ENCODE results near the gene CEP350. TPM values are rescaled to one million over a fixed set of nuclear protein-coding genes. Genes with fewer than 3 reads are reported as not detected.

The CEP350 gene
- total RNA-seq, 1 experiment from 2014 or later, result 17.1 TPM

DNA sequence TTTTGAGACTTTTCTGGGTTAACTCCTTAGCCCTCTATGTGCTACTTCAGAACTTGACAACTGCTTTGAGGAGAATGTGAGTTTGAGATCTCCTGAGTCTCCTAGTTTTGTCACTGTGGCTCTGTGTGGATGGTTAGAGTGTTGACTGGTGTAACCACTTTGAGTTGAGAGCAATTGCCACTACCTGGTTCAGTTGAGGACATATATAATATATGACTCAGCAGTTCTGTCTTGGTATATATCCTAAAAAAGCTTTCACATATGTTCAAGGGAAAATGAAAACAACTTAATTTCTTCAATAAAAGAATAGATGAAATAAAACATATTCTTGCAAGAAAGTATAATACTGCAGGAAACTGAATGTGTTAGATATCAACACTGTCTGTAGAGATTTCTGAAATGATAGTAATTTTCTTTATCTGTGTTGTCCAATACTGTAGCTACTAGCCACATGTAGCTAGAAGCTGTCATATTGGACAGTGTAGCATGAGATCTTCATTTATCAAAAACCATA, 103.3 kb downstream of the CEP350 start:
- H3K4me3 ChIP-seq (ENCODE audit: low read length), result no peak overlapping the region
- H3K9me2 ChIP-seq (replicated peaks; ENCODE audit: low read length), result no peaks in the 10 kb centered on the region
- H2AFZ ChIP-seq (ENCODE audit: low read length), result no peak overlapping the region
- H3K4me1 ChIP-seq (ENCODE audit: insufficient read depth, low read length), result no peaks in the 10 kb centered on the region
- no peaks in the 10 kb centered on the region for H4K20me1 ChIP-seq (ENCODE audit: low read length)
- H3K27ac ChIP-seq (ENCODE audit: low read length), result no peak overlapping the region
- DNase-seq, result no peak
- no TSS peak for BruUV-seq (replicated peaks)
- ChIA-PET POLR2A (ENCODE audit: unreplicated experiment) (no interaction called here), CTCF (no interaction called here)
- peaks cover under 1% of the 10 kb centered on the region; the same call in 1 of the 2 replicates for H3K36me3 ChIP-seq (ENCODE audit: low read depth, low read length)
- no peaks in the 10 kb centered on the region for H3F3A ChIP-seq (ENCODE audit: low read length, unreplicated experiment)
- H3K9ac ChIP-seq (ENCODE audit: low read length), result no peak overlapping the region
- intact Hi-C loops (cut with micrococcal nuclease), result no loop called here
- H3K79me2 ChIP-seq (ENCODE audit: low read length), result no peaks in the 10 kb centered on the region
- H3K27me3 ChIP-seq (ENCODE audit: low read length), result no peaks in the 10 kb centered on the region
- H3K4me2 ChIP-seq (ENCODE audit: low read length), result no peak overlapping the region
- TF ChIP-seq EZH2phosphoT487 (IDR thresholded peaks at IDR 0.05; ENCODE audit: borderline replicate concordance, low read length) (no peak), EZH2 (IDR thresholded peaks at IDR 0.05; ENCODE audit: low read length, unreplicated experiment) (no peak)
- TF ChIP-seq, protein P1, sequence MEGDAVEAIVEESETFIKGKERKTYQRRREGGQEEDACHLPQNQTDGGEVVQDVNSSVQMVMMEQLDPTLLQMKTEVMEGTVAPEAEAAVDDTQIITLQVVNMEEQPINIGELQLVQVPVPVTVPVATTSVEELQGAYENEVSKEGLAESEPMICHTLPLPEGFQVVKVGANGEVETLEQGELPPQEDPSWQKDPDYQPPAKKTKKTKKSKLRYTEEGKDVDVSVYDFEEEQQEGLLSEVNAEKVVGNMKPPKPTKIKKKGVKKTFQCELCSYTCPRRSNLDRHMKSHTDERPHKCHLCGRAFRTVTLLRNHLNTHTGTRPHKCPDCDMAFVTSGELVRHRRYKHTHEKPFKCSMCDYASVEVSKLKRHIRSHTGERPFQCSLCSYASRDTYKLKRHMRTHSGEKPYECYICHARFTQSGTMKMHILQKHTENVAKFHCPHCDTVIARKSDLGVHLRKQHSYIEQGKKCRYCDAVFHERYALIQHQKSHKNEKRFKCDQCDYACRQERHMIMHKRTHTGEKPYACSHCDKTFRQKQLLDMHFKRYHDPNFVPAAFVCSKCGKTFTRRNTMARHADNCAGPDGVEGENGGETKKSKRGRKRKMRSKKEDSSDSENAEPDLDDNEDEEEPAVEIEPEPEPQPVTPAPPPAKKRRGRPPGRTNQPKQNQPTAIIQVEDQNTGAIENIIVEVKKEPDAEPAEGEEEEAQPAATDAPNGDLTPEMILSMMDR (conservative IDR thresholded peaks at IDR 0.05; ENCODE audit: low read depth, low read length), result no peak
- H3K9me3 ChIP-seq (ENCODE audit: low read length), result no peaks in the 10 kb centered on the region
- no peak for ATAC-seq

DNA sequence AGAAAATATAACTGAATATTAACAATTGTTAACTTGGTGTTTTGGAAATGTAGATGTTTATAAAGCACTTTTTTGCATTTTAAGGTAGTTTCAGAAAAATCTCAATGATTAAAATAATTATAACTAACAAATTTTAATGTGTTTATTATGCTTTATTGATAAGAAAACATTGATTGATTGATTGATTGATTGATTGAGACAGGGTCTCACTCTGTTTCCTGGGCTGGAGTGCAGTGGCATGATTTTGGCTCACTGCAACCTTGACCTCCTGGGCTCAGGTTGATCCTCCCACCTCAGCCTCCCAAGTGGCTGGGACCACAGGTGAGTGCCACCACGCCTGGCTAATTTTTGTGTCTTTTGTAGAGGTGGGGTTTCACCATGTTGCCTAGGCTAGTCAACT, 106.4 kb downstream of the CEP350 start:
- POLR2A ChIA-PET (ENCODE audit: unreplicated experiment), result no interaction called here
- H3K27ac ChIP-seq (ENCODE audit: low read length), result no peak overlapping the region
- H2AFZ ChIP-seq (ENCODE audit: low read length), result no peak overlapping the region
- no peaks in the 10 kb centered on the region for H3K9me3 ChIP-seq (ENCODE audit: low read length)
- no peak overlapping the region for H3K4me2 ChIP-seq (ENCODE audit: low read length)
- no peaks in the 10 kb centered on the region for H3F3A ChIP-seq (ENCODE audit: low read length, unreplicated experiment)
- TF ChIP-seq, protein P1 (conservative IDR thresholded peaks at IDR 0.05; ENCODE audit: low read depth, low read length), result no peak
- no peaks in the 10 kb centered on the region for H3K4me1 ChIP-seq (ENCODE audit: insufficient read depth, low read length)
- no peak for DNase-seq
- no peak for ATAC-seq
- no peaks in the 10 kb centered on the region for H4K20me1 ChIP-seq (ENCODE audit: low read length)
- no peaks in the 10 kb centered on the region for H3K79me2 ChIP-seq (ENCODE audit: low read length)
- H3K36me3 ChIP-seq (ENCODE audit: low read depth, low read length), result no peaks in the 10 kb centered on the region; the same call in 1 of the 2 replicates
- no peaks in the 10 kb centered on the region for H3K9me2 ChIP-seq (replicated peaks; ENCODE audit: low read length)
- no peaks in the 10 kb centered on the region for H3K27me3 ChIP-seq (ENCODE audit: low read length)
- intact Hi-C loops (cut with micrococcal nuclease), result no loop called here
- no peak overlapping the region for H3K9ac ChIP-seq (ENCODE audit: low read length)
- CTCF ChIA-PET, result no interaction called here
- BruUV-seq (replicated peaks), result no TSS peak
- H3K4me3 ChIP-seq (ENCODE audit: low read length), result no peak overlapping the region

DNA sequence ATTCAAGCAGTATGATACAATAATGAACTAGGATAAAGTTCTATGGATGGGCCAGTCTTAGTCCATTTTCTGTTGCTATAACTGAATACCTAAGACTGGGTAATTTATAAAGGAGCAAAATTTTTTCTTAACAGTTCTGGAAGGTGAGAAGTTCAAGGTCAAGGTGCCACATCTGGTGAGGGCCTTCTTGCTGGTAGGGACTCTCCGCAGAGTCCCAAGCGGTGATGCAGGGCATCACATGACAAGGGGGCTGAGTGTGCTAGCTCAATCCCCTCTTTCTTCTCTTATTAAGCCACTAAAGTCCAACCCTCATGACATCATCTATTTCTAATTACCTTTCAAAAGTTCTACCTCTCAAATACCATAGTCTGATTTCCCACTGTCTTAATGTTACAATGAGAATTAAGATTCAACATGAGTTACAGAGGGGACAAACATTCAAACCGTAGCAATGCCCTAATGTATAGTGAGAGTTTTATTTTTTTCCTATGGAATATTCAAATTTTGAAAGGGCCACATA, 107.9 kb downstream of the CEP350 start:
- Histone ChIP-seq H3F3A (ENCODE audit: low read length, unreplicated experiment) (no peaks in the 10 kb centered on the region), H3K79me2 (ENCODE audit: low read length) (no peaks in the 10 kb centered on the region), H3K9me2 (replicated peaks; ENCODE audit: low read length) (no peaks in the 10 kb centered on the region), H3K27ac (ENCODE audit: low read length) (no peak overlapping the region), H3K9ac (ENCODE audit: low read length) (no peak overlapping the region), H4K20me1 (ENCODE audit: low read length) (no peaks in the 10 kb centered on the region), H3K27me3 (ENCODE audit: low read length) (no peaks in the 10 kb centered on the region), H3K4me1 (ENCODE audit: insufficient read depth, low read length) (no peaks in the 10 kb centered on the region), H3K9me3 (ENCODE audit: low read length) (no peaks in the 10 kb centered on the region), H3K4me3 (ENCODE audit: low read length) (no peak overlapping the region), H2AFZ (ENCODE audit: low read length) (no peak overlapping the region), H3K36me3 (ENCODE audit: low read depth, low read length) (peaks cover under 1% of the 10 kb centered on the region; the same call in 1 of the 2 replicates), H3K4me2 (ENCODE audit: low read length) (no peak overlapping the region)
- no TSS peak for BruUV-seq (replicated peaks)
- no peak for ATAC-seq
- intact Hi-C loops (cut with micrococcal nuclease), result no loop called here
- ChIA-PET POLR2A (ENCODE audit: unreplicated experiment) (no interaction called here), CTCF (no interaction called here)
- TF ChIP-seq EZH2phosphoT487 (IDR thresholded peaks at IDR 0.05; ENCODE audit: borderline replicate concordance, low read length) (no peak), EZH2 (IDR thresholded peaks at IDR 0.05; ENCODE audit: low read length, unreplicated experiment) (no peak)
- TF ChIP-seq, protein P1 (conservative IDR thresholded peaks at IDR 0.05; ENCODE audit: low read depth, low read length), result no peak
- no peak for DNase-seq

All from PC-3 (cell line).